Endothelial cell (in vitro differentiated cells): ENCODE measurements around the gene GSTO1. TPM values are rescaled to one million over a fixed set of nuclear protein-coding genes. Genes with fewer than 3 reads are reported as not detected.

Experiments
- DNase-seq: peaks from one replicate; pipeline ENCODE4 v3.0.0; 2021; ENCODE audit warnings: low spot score
- H3K27ac Mint-ChIP-seq: one replicate; pipeline ENCODE4 v1.8.0; 2021; ENCODE audit warnings: mixed read lengths, inconsistent platforms; ENCODE audit not compliant: unreplicated experiment
- H3K27me3 Mint-ChIP-seq: one replicate; pipeline ENCODE4 v1.8.0; 2021; ENCODE audit warnings: mild to moderate bottlenecking, moderate library complexity, mixed read lengths, inconsistent platforms; ENCODE audit not compliant: unreplicated experiment
- H3K36me3 Mint-ChIP-seq: one replicate; pipeline ENCODE4 v1.8.0; 2021; ENCODE audit warnings: mild to moderate bottlenecking, low read depth, mixed read lengths, inconsistent platforms; ENCODE audit not compliant: unreplicated experiment
- H3K4me1 Mint-ChIP-seq: one replicate; pipeline ENCODE4 v1.8.0; 2021; ENCODE audit warnings: mild to moderate bottlenecking, mixed read lengths, inconsistent platforms; ENCODE audit not compliant: unreplicated experiment
- H3K4me3 Mint-ChIP-seq: one replicate; pipeline ENCODE4 v1.8.0; 2021; ENCODE audit warnings: mild to moderate bottlenecking, mixed read lengths, inconsistent platforms; ENCODE audit not compliant: unreplicated experiment
- H3K9me3 Mint-ChIP-seq: one replicate; pipeline ENCODE4 v1.8.0; 2021; ENCODE audit warnings: mixed read lengths, inconsistent platforms; ENCODE audit not compliant: unreplicated experiment
- total RNA-seq: library from RNA; stranded (reverse); fragmentation: NEBNext Ultra II Directional; extraction: Animal tissue kit (Norgen Biotek cat#: 25700); gene quantifications from one replicate; pipeline ENCODE4 v1.2.1, GENCODE V29; 2021; ENCODE audit not compliant: unreplicated experiment
- TF ChIP-seq, protein P1 (sequence below): fragments of 200-600 bp; sonication (generic); IDR thresholded peaks from one replicate; pipeline ENCODE4 v1.5.0; 2021; ENCODE audit warnings: antibody characterized with exemption; ENCODE audit not compliant: unreplicated experiment

Gene GSTO1
- total RNA-seq, 1 donor from 2014 or later: 121 TPM

DNA sequence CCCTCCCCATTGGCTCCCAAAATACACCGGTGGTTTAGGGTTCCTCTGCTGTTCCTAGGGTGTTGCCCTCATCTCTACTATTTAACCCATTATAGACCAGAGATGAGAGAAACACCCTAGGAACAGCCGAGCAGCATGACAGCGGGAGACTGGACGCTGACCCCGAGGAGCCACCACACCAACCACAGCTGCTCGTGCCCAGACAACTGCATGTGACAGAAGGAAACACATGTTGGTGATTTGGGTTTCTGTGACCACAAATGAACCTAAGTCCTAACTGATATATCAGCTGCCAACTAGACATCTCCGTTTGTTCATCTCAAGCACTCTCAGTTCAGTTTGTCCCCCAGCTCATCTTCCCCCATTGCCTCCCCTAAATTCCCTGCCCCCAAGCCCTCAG lies 35.9 kb upstream of the GSTO1 start:
- TF ChIP-seq, protein P1, sequence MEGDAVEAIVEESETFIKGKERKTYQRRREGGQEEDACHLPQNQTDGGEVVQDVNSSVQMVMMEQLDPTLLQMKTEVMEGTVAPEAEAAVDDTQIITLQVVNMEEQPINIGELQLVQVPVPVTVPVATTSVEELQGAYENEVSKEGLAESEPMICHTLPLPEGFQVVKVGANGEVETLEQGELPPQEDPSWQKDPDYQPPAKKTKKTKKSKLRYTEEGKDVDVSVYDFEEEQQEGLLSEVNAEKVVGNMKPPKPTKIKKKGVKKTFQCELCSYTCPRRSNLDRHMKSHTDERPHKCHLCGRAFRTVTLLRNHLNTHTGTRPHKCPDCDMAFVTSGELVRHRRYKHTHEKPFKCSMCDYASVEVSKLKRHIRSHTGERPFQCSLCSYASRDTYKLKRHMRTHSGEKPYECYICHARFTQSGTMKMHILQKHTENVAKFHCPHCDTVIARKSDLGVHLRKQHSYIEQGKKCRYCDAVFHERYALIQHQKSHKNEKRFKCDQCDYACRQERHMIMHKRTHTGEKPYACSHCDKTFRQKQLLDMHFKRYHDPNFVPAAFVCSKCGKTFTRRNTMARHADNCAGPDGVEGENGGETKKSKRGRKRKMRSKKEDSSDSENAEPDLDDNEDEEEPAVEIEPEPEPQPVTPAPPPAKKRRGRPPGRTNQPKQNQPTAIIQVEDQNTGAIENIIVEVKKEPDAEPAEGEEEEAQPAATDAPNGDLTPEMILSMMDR: no peak
- Mint-ChIP-seq H3K9me3 (no peaks in the 10 kb centered on the region), H3K27me3 (peaks cover 4% of the 10 kb centered on the region), H3K4me3 (no peak overlapping the region), H3K4me1 (no peaks in the 10 kb centered on the region), H3K36me3 (no peaks in the 10 kb centered on the region), H3K27ac (no peak overlapping the region)
- DNase-seq: no peak

DNA sequence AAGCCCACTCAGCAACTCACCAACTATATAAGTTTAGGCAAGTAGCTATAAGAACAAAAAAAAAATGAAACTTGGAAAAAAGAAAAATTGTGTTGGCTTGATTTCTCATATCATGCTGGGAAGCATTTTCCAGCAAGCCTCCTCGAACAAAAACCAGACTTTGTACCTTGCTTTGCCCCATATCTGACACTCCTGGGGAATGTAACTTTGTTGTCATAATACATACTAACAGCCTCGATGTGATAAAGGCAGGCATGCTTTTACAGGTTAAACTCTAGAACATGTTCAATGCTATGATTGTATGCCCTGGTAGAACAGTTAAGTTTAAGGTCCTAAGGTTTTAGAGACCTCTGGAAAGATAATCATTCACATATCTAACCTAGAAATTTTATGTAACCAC lies 34.2 kb upstream of the GSTO1 start:
- TF ChIP-seq, protein P1: no peak
- Mint-ChIP-seq H3K9me3 (no peaks in the 10 kb centered on the region), H3K36me3 (no peaks in the 10 kb centered on the region), H3K27me3 (peaks cover 4% of the 10 kb centered on the region), H3K27ac (no peak overlapping the region), H3K4me3 (no peak overlapping the region), H3K4me1 (no peaks in the 10 kb centered on the region)
- no peak for DNase-seq

DNA sequence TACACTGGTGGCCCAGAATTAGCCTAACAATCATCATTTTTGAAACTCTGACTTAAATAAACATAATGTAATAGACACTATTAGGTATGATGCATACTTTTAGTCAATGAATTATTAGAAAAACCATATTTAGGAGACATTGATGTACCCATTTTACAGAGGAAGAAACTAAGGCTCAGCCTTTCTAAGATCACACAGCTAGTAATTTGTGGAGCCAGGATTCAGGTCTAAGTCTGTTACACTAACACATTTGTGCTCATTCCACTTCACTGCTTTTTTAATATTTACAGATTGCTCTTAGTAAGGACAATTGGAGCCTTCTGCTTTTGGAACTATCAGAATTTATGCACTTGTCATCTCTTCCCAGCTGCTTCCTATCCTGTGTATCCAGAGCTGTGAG lies 31.4 kb upstream of the GSTO1 start:
- Mint-ChIP-seq H3K27ac (no peak overlapping the region), H3K4me1 (no peaks in the 10 kb centered on the region), H3K36me3 (no peaks in the 10 kb centered on the region), H3K4me3 (no peak overlapping the region), H3K9me3 (no peaks in the 10 kb centered on the region), H3K27me3 (peaks cover 4% of the 10 kb centered on the region)
- DNase-seq: no peak
- TF ChIP-seq, protein P1: no peak

DNA sequence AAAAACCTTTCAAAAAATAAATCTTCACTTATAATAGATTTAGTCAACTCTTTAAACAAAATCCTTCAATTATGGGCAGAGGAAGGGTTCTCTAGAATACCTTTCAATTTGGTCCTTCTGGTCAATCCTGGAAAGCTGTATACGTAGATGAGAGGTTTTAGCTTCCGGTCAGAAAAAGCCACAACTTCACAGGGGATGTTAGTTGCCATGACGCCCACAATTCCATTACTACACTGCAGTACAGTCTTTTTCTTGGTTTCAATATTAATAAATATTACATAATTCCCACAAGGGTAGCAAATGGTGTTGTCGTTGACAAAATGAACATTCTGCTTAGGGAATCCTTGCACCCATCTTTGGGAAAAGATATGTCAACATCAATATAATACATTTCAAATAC lies 24.2 kb upstream of the GSTO1 start:
- Mint-ChIP-seq H3K4me3 (no peak overlapping the region), H3K27me3 (peaks cover 7% of the 10 kb centered on the region), H3K9me3 (no peaks in the 10 kb centered on the region), H3K4me1 (no peaks in the 10 kb centered on the region), H3K27ac (no peak overlapping the region), H3K36me3 (peaks cover 4% of the 10 kb centered on the region)
- no peak for DNase-seq
- TF ChIP-seq, protein P1: no peak

DNA sequence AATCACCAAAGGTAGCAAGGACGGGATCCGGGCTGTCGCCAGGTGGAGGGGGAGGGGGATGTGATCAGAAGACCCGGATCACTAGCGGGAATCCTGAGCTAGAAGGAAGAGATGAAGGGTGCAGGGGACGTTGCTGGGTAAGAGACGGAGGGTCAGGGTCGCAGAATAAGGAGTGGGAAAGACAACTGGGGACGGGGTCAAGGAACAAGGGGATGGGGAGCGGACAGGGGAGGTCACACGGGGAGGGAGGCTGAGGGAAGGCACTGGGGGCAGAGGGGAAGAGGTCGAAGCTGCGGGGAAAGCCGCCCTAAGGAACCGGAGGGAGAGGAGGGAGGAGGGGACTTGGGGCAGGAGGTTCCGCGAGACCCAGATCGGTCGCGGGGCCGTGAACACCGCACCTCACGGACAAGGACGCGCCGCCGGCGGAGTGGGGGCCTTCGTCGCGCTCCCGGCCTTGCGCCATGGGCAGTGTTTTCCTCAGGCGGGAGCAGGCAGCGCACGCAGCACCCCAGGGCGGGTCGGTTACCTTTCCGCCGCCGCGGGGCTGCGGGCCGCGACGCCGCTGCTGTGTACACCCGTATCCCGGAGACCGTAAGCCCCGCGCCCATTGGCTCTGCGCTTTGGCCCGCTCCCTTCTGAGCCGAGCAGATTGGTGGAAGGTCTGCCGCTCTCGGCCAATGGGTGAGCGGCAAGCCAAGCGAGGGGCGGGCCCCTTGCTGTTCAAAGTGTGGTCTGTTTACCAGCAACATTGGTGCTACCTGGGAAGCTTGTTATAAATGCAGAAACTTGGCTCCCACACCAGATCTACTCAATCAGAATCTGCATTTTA lies 22.7 kb upstream of the GSTO1 start, which contains the start of gene CFAP43:
CFAP43 (minus strand) TSS at position 581 of the 829 bp plus-strand sequence; CDS start at position 463, 118 bp downstream.
- TF ChIP-seq, protein P1: no peak
- peak within 1 kb of the TSS; percentile 96 for H3K4me3 Mint-ChIP-seq
- peak; percentile 98 for DNase-seq
- H3K4me1 Mint-ChIP-seq: no peaks in the 10 kb centered on the region
- no peaks in the 10 kb centered on the region for H3K9me3 Mint-ChIP-seq
- peak within 1 kb of the TSS; percentile 96 for H3K27ac Mint-ChIP-seq
- H3K36me3 Mint-ChIP-seq: peaks cover 4% of the 10 kb centered on the region
- peaks cover 7% of the 10 kb centered on the region for H3K27me3 Mint-ChIP-seq
